SK-N-SH (cell line): ENCODE measurements around the gene KRT2. TPM values are rescaled to one million over a fixed set of nuclear protein-coding genes. Genes with fewer than 3 reads are reported as not detected.

Source experiments
- CTCF ChIA-PET: fragments of 300-600, 350-600 bp; formaldehyde crosslinking; extraction: SDS; loops from one replicate; lab custom pipeline; 2021; lab: Yijun Ruan, JAX
- POLR2A ChIA-PET: fragments of 350-600 bp; sonication (Branson Sonifier 250); formaldehyde crosslinking; extraction: SDS; loops from one replicate; lab custom pipeline; 2020; ENCODE audit warnings: antibody characterized with exemption, inconsistent platforms; lab: Yijun Ruan, JAX
- DNase-seq: peaks from one replicate; pipeline ENCODE4 v3.0.0; 2012
- H2AFZ ChIP-seq: fragments of 200-600 bp; sonication (generic); 2 replicates; pipeline ENCODE4 v1.8.1; 2016; ENCODE audit warnings: antibody characterized with exemption, mild to moderate bottlenecking, low read depth
- H3F3A ChIP-seq: fragments of 200-600 bp; sonication (generic); replicated peaks from 2 replicates; pipeline ENCODE3; 2016; ENCODE audit warnings: antibody characterized with exemption, mild to moderate bottlenecking; ENCODE audit not compliant: insufficient read depth
- H3K27ac ChIP-seq, 2 experiments: fragments of 200-500 bp in 1 of 2; fragments of 200-600 bp in 1 of 2; sonication (Bioruptor generic) in 1 of 2; sonication (generic), shearing (Covaris generic) in 1 of 2; 2 replicates each; pipeline versions ENCODE4 v1.5.1 to v1.6.1; 2014 to 2016; ENCODE audit warnings: low read depth in 2 of 2, inconsistent platforms in 1 of 2, low read length in 1 of 2, mild to moderate bottlenecking in 1 of 2, mixed read lengths in 1 of 2
- H3K27me3 ChIP-seq: fragments of 200-600 bp; sonication (generic), shearing (Covaris generic); 2 replicates; pipeline ENCODE4 v1.6.1; 2016; ENCODE audit warnings: mixed run types; ENCODE audit not compliant: insufficient read depth
- H3K36me3 ChIP-seq, 2 experiments: fragments of 200-500 bp in 1 of 2; fragments of 200-600 bp in 1 of 2; sonication (Bioruptor generic) in 1 of 2; sonication (generic) in 1 of 2; replicated peaks in 1 of 2; 2 replicates each; pipeline versions ENCODE3 to v1.5.1; 2014 to 2016; ENCODE audit warnings: low read length in 1 of 2, mild to moderate bottlenecking in 1 of 2; ENCODE audit not compliant: insufficient read depth in 2 of 2, control insufficient read depth in 1 of 2
- H3K4me1 ChIP-seq, 2 experiments: fragments of 200-500 bp in 1 of 2; fragments of 200-600 bp in 1 of 2; sonication (Bioruptor generic) in 1 of 2; sonication (generic), shearing (Covaris generic) in 1 of 2; 2 replicates each; pipeline versions ENCODE4 v1.5.1 to v1.6.1; 2014 to 2016; ENCODE audit warnings: low read depth in 1 of 2, low read length in 1 of 2, mixed run types in 1 of 2; ENCODE audit not compliant: insufficient read depth in 2 of 2, control insufficient read depth in 1 of 2
- H3K4me2 ChIP-seq: fragments of 200-600 bp; sonication (generic), shearing (Covaris generic); 2 replicates; pipeline ENCODE4 v1.6.1; 2017; ENCODE audit warnings: mixed run types
- H3K4me3 ChIP-seq, 2 experiments: fragments of 200-500 bp in 1 of 2; fragments of 200-600 bp in 1 of 2; sonication (Bioruptor generic) in 1 of 2; sonication (generic), shearing (Covaris generic) in 1 of 2; 2 replicates each; pipeline versions ENCODE4 v1.5.1 to v1.8.1; 2014 to 2016; ENCODE audit warnings: low read depth in 2 of 2, inconsistent platforms in 1 of 2, low read length in 1 of 2, mild to moderate bottlenecking in 1 of 2, mixed read lengths in 1 of 2, moderate library complexity in 1 of 2
- H3K79me2 ChIP-seq: fragments of 200-600 bp; sonication (generic); 2 replicates; pipeline ENCODE4 v1.8.1; 2017; ENCODE audit warnings: mild to moderate bottlenecking; ENCODE audit not compliant: insufficient read depth
- H3K9ac ChIP-seq: fragments of 200-600 bp; sonication (generic); 2 replicates; pipeline ENCODE4 v1.6.1; 2017; ENCODE audit warnings: mixed run types
- H3K9me2 ChIP-seq: fragments of 200-600 bp; sonication (generic); 2 replicates; pipeline ENCODE4 v1.6.1; 2017; ENCODE audit warnings: mixed run types
- H3K9me3 ChIP-seq: fragments of 200-600 bp; sonication (generic); 2 replicates; pipeline ENCODE4 v1.6.1; 2017; ENCODE audit warnings: mixed run types, mild to moderate bottlenecking, moderate library complexity
- H4K20me1 ChIP-seq: fragments of 200-600 bp; sonication (generic); 2 replicates; pipeline ENCODE4 v1.6.1; 2017; ENCODE audit warnings: mild to moderate bottlenecking, mixed run types; ENCODE audit not compliant: insufficient read depth
- EP300 ChIP-seq, 2 experiments: IDR thresholded peaks; 2 replicates each; pipeline versions ENCODE4 v1.4.0 to v1.6.1; 2012; ENCODE audit warnings: borderline replicate concordance in 1 of 2, low read depth in 1 of 2, low read length in 1 of 2
- FOSL2 ChIP-seq: IDR thresholded peaks from 2 replicates; pipeline ENCODE4 v1.4.0; 2012; ENCODE audit warnings: low read depth, mild to moderate bottlenecking, moderate library complexity, borderline replicate concordance
- FOXJ3 ChIP-seq: sonication (generic); formaldehyde crosslinking; IDR thresholded peaks from 2 replicates; pipeline ENCODE4 v1.5.1; 2020; ENCODE audit warnings: mild to moderate bottlenecking, missing genetic modification reagents
- GABPA ChIP-seq: IDR thresholded peaks from 2 replicates; pipeline ENCODE4 v1.4.0; 2012; ENCODE audit warnings: low read depth, mild to moderate bottlenecking
- JUND ChIP-seq: IDR thresholded peaks from 2 replicates; pipeline ENCODE4 v1.4.0; 2012
- MAX ChIP-seq: IDR thresholded peaks from 2 replicates; pipeline ENCODE4 v1.4.0; 2012; ENCODE audit warnings: low read depth
- MEF2A ChIP-seq: IDR thresholded peaks from 2 replicates; pipeline ENCODE4 v1.4.0; 2012; ENCODE audit warnings: low read depth, borderline replicate concordance
- MXI1 ChIP-seq: IDR thresholded peaks from 2 replicates; pipeline ENCODE4 v1.6.1; 2012; ENCODE audit warnings: mild to moderate bottlenecking, low read depth, low read length, improper control_type of control experiment
- NFIC ChIP-seq: IDR thresholded peaks from 2 replicates; pipeline ENCODE4 v1.4.0; 2012; ENCODE audit warnings: borderline replicate concordance
- POLR2AphosphoS5 ChIP-seq: IDR thresholded peaks from 2 replicates; pipeline ENCODE4 v1.6.1; 2012; ENCODE audit warnings: low read depth, low read length
- RFX5 ChIP-seq: IDR thresholded peaks from 2 replicates; pipeline ENCODE4 v1.6.1; 2012; ENCODE audit warnings: mild to moderate bottlenecking, improper control_type of control experiment, low read length
- SMC3 ChIP-seq: IDR thresholded peaks from 2 replicates; pipeline ENCODE4 v1.6.1; 2012; ENCODE audit warnings: low read depth, low read length, improper control_type of control experiment
- TAF1 ChIP-seq: IDR thresholded peaks from 2 replicates; pipeline ENCODE4 v1.6.1; 2012; ENCODE audit warnings: low read depth, mild to moderate bottlenecking, low read length, moderate library complexity, borderline replicate concordance
- TCF12 ChIP-seq: IDR thresholded peaks from 2 replicates; pipeline ENCODE4 v1.4.0; 2012
- TEAD4 ChIP-seq: IDR thresholded peaks from 2 replicates; pipeline ENCODE4 v1.4.0; 2012; ENCODE audit warnings: mild to moderate bottlenecking, borderline replicate concordance; ENCODE audit not compliant: insufficient read depth
- ZBTB33 ChIP-seq: IDR thresholded peaks from 2 replicates; pipeline ENCODE4 v1.4.0; 2012; ENCODE audit warnings: low read depth, borderline replicate concordance
- WGBS: methylation state at CpG from one replicate; pipeline ENCODE4 v1.1.6; 2017; ENCODE audit warnings: low lambda C conversion rate; 5-methylcytosine and 5-hydroxymethylcytosine counted together
- polyA plus RNA-seq, 3 experiments: library from polyadenylated mRNA; depleted of rRNA; stranded (reverse); fragments of >200 nt; gene quantifications; 2 replicates each; pipeline ENCODE4 v1.2.3, GENCODE V29; 2012
- TF ChIP-seq, protein P1 (sequence below): IDR thresholded peaks from 2 replicates; pipeline ENCODE4; 2012
- TF ChIP-seq, protein P2 (sequence below): fragments of 200-600 bp; sonication (generic); IDR thresholded peaks from 2 replicates; pipeline ENCODE4 v1.6.1; 2017; ENCODE audit warnings: antibody characterized with exemption, mild to moderate bottlenecking, moderate library complexity

KRT2 gene
- polyA plus RNA-seq, 1 of the 3 experiments (the other 2 are of a cell fraction) = not detected

DNA sequence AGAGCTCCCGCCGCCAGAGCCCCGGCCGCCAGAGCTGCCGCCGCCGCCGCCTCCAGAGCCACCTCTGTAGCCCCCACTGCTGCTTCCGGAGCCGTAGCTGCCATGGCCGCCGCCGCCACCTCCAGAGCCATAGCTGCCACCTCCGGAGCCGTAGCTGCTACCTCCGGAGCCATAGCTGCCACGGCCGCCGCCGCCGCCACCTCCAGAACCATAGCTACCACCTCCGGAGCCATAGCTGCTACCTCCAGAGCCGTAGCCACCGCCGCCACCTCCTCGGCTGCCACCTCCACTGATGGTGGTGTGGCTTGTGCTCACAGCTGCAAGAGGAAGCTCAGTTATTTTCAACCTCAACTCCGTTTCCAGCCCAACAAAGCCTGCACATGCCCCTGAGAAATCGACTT lies 23.3 kb upstream of the KRT2 start:
- H3K9me2 ChIP-seq = no peaks in the 10 kb centered on the region
- no peak overlapping the region for H3K27ac ChIP-seq
- no peak overlapping the region for H3K4me3 ChIP-seq
- no peaks in the 10 kb centered on the region for H3K4me1 ChIP-seq
- H3K36me3 ChIP-seq = no peaks in the 10 kb centered on the region
- no peaks in the 10 kb centered on the region for H3K9me3 ChIP-seq
- WGBS = 56% methylated on average over 26 of the region's 28 CpGs
- DNase-seq = no peak
- ChIA-PET POLR2A (no interaction called here), CTCF (no interaction called here)
- H4K20me1 ChIP-seq = no peaks in the 10 kb centered on the region
- no peaks in the 10 kb centered on the region for H3F3A ChIP-seq
- H3K27me3 ChIP-seq = peaks cover 52% of the 10 kb centered on the region
- H3K79me2 ChIP-seq = no peaks in the 10 kb centered on the region
- TF ChIP-seq TCF12 = no peak
- TF ChIP-seq, protein P1, sequence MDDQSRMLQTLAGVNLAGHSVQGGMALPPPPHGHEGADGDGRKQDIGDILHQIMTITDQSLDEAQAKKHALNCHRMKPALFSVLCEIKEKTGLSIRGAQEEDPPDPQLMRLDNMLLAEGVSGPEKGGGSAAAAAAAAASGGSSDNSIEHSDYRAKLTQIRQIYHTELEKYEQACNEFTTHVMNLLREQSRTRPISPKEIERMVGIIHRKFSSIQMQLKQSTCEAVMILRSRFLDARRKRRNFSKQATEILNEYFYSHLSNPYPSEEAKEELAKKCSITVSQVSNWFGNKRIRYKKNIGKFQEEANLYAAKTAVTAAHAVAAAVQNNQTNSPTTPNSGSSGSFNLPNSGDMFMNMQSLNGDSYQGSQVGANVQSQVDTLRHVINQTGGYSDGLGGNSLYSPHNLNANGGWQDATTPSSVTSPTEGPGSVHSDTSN = no peak
- no peak for TF ChIP-seq RFX5
- TF ChIP-seq, protein P2, sequence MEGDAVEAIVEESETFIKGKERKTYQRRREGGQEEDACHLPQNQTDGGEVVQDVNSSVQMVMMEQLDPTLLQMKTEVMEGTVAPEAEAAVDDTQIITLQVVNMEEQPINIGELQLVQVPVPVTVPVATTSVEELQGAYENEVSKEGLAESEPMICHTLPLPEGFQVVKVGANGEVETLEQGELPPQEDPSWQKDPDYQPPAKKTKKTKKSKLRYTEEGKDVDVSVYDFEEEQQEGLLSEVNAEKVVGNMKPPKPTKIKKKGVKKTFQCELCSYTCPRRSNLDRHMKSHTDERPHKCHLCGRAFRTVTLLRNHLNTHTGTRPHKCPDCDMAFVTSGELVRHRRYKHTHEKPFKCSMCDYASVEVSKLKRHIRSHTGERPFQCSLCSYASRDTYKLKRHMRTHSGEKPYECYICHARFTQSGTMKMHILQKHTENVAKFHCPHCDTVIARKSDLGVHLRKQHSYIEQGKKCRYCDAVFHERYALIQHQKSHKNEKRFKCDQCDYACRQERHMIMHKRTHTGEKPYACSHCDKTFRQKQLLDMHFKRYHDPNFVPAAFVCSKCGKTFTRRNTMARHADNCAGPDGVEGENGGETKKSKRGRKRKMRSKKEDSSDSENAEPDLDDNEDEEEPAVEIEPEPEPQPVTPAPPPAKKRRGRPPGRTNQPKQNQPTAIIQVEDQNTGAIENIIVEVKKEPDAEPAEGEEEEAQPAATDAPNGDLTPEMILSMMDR = no peak
- no peak for TF ChIP-seq POLR2AphosphoS5
- TF ChIP-seq FOSL2 = no peak
- TF ChIP-seq ZBTB33 = no peak
- no peak for TF ChIP-seq TAF1
- TF ChIP-seq MEF2A = no peak
- TF ChIP-seq SMC3 = no peak
- no peak for TF ChIP-seq NFIC
- no peak for TF ChIP-seq TEAD4
- TF ChIP-seq FOXJ3 = no peak
- H2AFZ ChIP-seq = no peak overlapping the region
- no peak overlapping the region for H3K4me2 ChIP-seq
- H3K9ac ChIP-seq = no peak overlapping the region

GRCh38 chr12:52674433-52674775 lies 22.4 kb upstream of the KRT2 start:
- no peak overlapping the region for H3K27ac ChIP-seq
- no peaks in the 10 kb centered on the region for H3K36me3 ChIP-seq
- POLR2A ChIA-PET = no interaction called here
- H3K27me3 ChIP-seq = peaks cover 48% of the 10 kb centered on the region
- no peak overlapping the region for H3K4me3 ChIP-seq
- no peak overlapping the region for H3K4me2 ChIP-seq
- H4K20me1 ChIP-seq = no peaks in the 10 kb centered on the region
- H3K9me2 ChIP-seq = no peaks in the 10 kb centered on the region
- CTCF ChIA-PET = no interaction called here
- no peak overlapping the region for H3K9ac ChIP-seq
- no peaks in the 10 kb centered on the region for H3K4me1 ChIP-seq
- TF ChIP-seq MAX (no peak), FOXJ3 (no peak), EP300 (IDR thresholded peaks at IDR 0.05; ENCODE audit: borderline replicate concordance in 1 of 2, low read depth in 1 of 2, low read length in 1 of 2) (no peak), ZBTB33 (no peak), MEF2A (no peak), SMC3 (no peak), RFX5 (no peak), JUND (no peak), MXI1 (no peak), GABPA (no peak)
- TF ChIP-seq, protein P1 = no peak
- no peaks in the 10 kb centered on the region for H3K9me3 ChIP-seq
- DNase-seq = no peak
- H3F3A ChIP-seq = no peaks in the 10 kb centered on the region
- WGBS = 27% methylated on average over 4 of the region's 4 CpGs
- no peak overlapping the region for H2AFZ ChIP-seq
- H3K79me2 ChIP-seq = no peaks in the 10 kb centered on the region
